IMR-90 (cell line): ENCODE results near the gene HES6. TPM values are rescaled to one million over a fixed set of nuclear protein-coding genes. Genes with fewer than 3 reads are reported as not detected.

Experiments used
- ATAC-seq: fragments of 200-7000 bp; cut with Tn5 transposase; 2 replicates; pipeline ENCODE4 v1.9.1; 2020; ENCODE audit warnings: low read depth, mild to moderate bottlenecking, moderate library complexity
- BruUV-seq: library from RNA; stranded (reverse); fragments of 400-500 nt; replicated peaks from 2 replicates; lab custom pipeline; 2021; lab: Mats Ljungman, UMichigan
- CTCF ChIA-PET: fragments of 300-600 bp; formaldehyde crosslinking; extraction: SDS; loops from one replicate; lab custom pipeline; 2021; ENCODE audit warnings: antibody characterized with exemption; lab: Yijun Ruan, JAX
- POLR2A ChIA-PET: fragments of 300-600 bp; sonication (Branson Sonifier 250); formaldehyde crosslinking; loops from one replicate; lab custom pipeline; 2022; ENCODE audit warnings: antibody characterized with exemption; ENCODE audit not compliant: unreplicated experiment; lab: Charles Lee
- DNase-seq: peaks from one replicate; pipeline ENCODE4 v3.0.0; 2013
- H2AFZ ChIP-seq: replicated peaks from 2 replicates; pipeline ENCODE3; 2013; ENCODE audit warnings: low read length, mild to moderate bottlenecking; ENCODE audit not compliant: poor library complexity
- H2AK5ac ChIP-seq: 2 replicates; pipeline ENCODE4 v1.6.1; 2013; ENCODE audit warnings: low read depth, low read length, inconsistent platforms
- H2AK9ac ChIP-seq: replicated peaks from 2 replicates; pipeline ENCODE3; 2013; ENCODE audit warnings: mild to moderate bottlenecking, low read depth, low read length, moderate library complexity; ENCODE audit not compliant: poor library complexity
- H2BK120ac ChIP-seq: 2 replicates; pipeline ENCODE4 v1.6.1; 2013; ENCODE audit warnings: low read depth, low read length, inconsistent platforms
- H2BK15ac ChIP-seq: 3 replicates; pipeline ENCODE4 v1.6.1; 2013; ENCODE audit warnings: low read depth, low read length, inconsistent platforms
- H2BK20ac ChIP-seq: 2 replicates; pipeline ENCODE4 v1.6.1; 2013; ENCODE audit warnings: low read depth, mild to moderate bottlenecking, inconsistent platforms, low read length, moderate library complexity
- H2BK5ac ChIP-seq: 2 replicates; pipeline ENCODE4 v1.6.1; 2013; ENCODE audit warnings: mild to moderate bottlenecking, low read depth, low read length, inconsistent platforms; ENCODE audit not compliant: poor library complexity, severe bottlenecking
- H3K14ac ChIP-seq: replicated peaks from 2 replicates; pipeline ENCODE4 v1.6.1; 2013; ENCODE audit warnings: low read depth, low read length, inconsistent platforms
- H3K18ac ChIP-seq: 2 replicates; pipeline ENCODE4 v1.6.1; 2013; ENCODE audit warnings: low read depth, low read length, control low read depth
- H3K23ac ChIP-seq: 2 replicates; pipeline ENCODE4 v1.6.1; 2013; ENCODE audit warnings: low read depth, low read length, inconsistent platforms
- H3K27ac ChIP-seq: 2 replicates; pipeline ENCODE4 v1.5.1; 2013; ENCODE audit warnings: mild to moderate bottlenecking, control low read depth, low read length; ENCODE audit not compliant: insufficient read depth
- H3K27me3 ChIP-seq: 2 replicates; pipeline ENCODE4 v1.6.1; 2013; ENCODE audit warnings: low read length; ENCODE audit not compliant: control insufficient read depth, insufficient read depth
- H3K36me3 ChIP-seq: 2 replicates; pipeline ENCODE4 v1.6.1; 2013; ENCODE audit warnings: low read length, mixed read lengths; ENCODE audit not compliant: control insufficient read depth, insufficient read depth
- H3K4ac ChIP-seq: 2 replicates; pipeline ENCODE4 v1.6.1; 2013; ENCODE audit warnings: low read depth, low read length, inconsistent platforms
- H3K4me1 ChIP-seq: 2 replicates; pipeline ENCODE4 v1.6.1; 2013; ENCODE audit warnings: low read length, mixed read lengths; ENCODE audit not compliant: control insufficient read depth, insufficient read depth
- H3K4me2 ChIP-seq: 2 replicates; pipeline ENCODE4 v1.6.1; 2013; ENCODE audit warnings: low read depth, mild to moderate bottlenecking, control low read depth, low read length, moderate library complexity
- H3K4me3 ChIP-seq: 2 replicates; pipeline ENCODE4 v1.5.1; 2013; ENCODE audit warnings: low read depth, mild to moderate bottlenecking, control low read depth, low read length, moderate library complexity; ENCODE audit not compliant: insufficient read depth
- H3K56ac ChIP-seq: 2 replicates; pipeline ENCODE4 v1.6.1; 2013; ENCODE audit warnings: low read length, inconsistent platforms; ENCODE audit not compliant: insufficient read depth; ENCODE audit errors: extremely low read depth
- H3K79me1 ChIP-seq, 2 experiments: 2 replicates each; pipeline ENCODE4 v1.6.1; 2013; ENCODE audit warnings: low read length in 2 of 2, inconsistent platforms in 1 of 2, low read depth in 1 of 2
- H3K9ac ChIP-seq: 2 replicates; pipeline ENCODE4 v1.6.1; 2013; ENCODE audit warnings: low read depth, low read length, control low read depth
- H3K9me1 ChIP-seq: 2 replicates; pipeline ENCODE4 v1.6.1; 2013; ENCODE audit warnings: low read length, inconsistent platforms; ENCODE audit not compliant: insufficient read depth
- H3K9me3 ChIP-seq: 2 replicates; pipeline ENCODE4 v1.6.1; 2013; ENCODE audit warnings: low read length; ENCODE audit not compliant: control insufficient read depth, insufficient read depth
- H4K20me1 ChIP-seq: 2 replicates; pipeline ENCODE4 v1.6.1; 2013; ENCODE audit warnings: low read length, inconsistent platforms; ENCODE audit not compliant: insufficient read depth
- H4K5ac ChIP-seq: 2 replicates; pipeline ENCODE4 v1.6.1; 2013; ENCODE audit warnings: mild to moderate bottlenecking, low read depth, low read length, control low read depth
- H4K8ac ChIP-seq, 2 experiments: 2 replicates each; pipeline ENCODE4 v1.6.1; 2013; ENCODE audit warnings: low read depth in 2 of 2, low read length in 2 of 2, control low read depth in 1 of 2, inconsistent platforms in 1 of 2
- H4K91ac ChIP-seq: 2 replicates; pipeline ENCODE4 v1.6.1; 2013; ENCODE audit warnings: low read depth, low read length, inconsistent platforms; ENCODE audit not compliant: insufficient read depth
- CHD1 ChIP-seq: IDR thresholded peaks from 2 replicates; pipeline ENCODE4 v1.6.1; 2012; ENCODE audit warnings: low read depth, low read length, improper control_type of control experiment
- MAZ ChIP-seq: IDR thresholded peaks from 2 replicates; pipeline ENCODE4 v1.6.1; 2012; ENCODE audit warnings: low read depth, mild to moderate bottlenecking, low read length, improper control_type of control experiment, moderate library complexity, borderline replicate concordance
- MXI1 ChIP-seq: IDR thresholded peaks from 2 replicates; pipeline ENCODE4 v1.6.1; 2012; ENCODE audit warnings: low read depth, mild to moderate bottlenecking, low read length, moderate library complexity, borderline replicate concordance
- NFE2L2 ChIP-seq: fragments of 150-350 bp; IDR thresholded peaks from 2 replicates; pipeline ENCODE4 v1.6.1; 2016; ENCODE audit warnings: low read depth, mild to moderate bottlenecking, low read length
- RAD21 ChIP-seq: IDR thresholded peaks from 2 replicates; pipeline ENCODE4 v1.6.1; 2012; ENCODE audit warnings: low read length, improper control_type of control experiment
- WGBS, 2 experiments: methylation state at CpG; one replicate each; pipeline versions ENCODE4 v1.1.5 to v1.1.7; 2013; ENCODE audit warnings: missing lambda C conversion rate in 2 of 2; ENCODE audit not compliant: insufficient read length in 1 of 2; ENCODE audit errors: extremely low coverage in 2 of 2; 5-methylcytosine and 5-hydroxymethylcytosine counted together
- dilution Hi-C: fragments of 300-500 bp; cut with HindIII; formaldehyde crosslinking; loops from one replicate; pipeline ENCODE4 v1.14.3; 2018; ENCODE audit warnings: low sequenced_read_pairs; ENCODE audit not compliant: unreplicated experiment
- in situ Hi-C: fragments of 300-500 bp; cut with MboI; formaldehyde crosslinking; loops from 3 replicates; pipeline ENCODE4 v1.14.3; 2019; ENCODE audit warnings: low sequenced_read_pairs, inconsistent platforms, mixed read lengths
- intact Hi-C: fragments of 100-400 bp; cut with micrococcal nuclease; formaldehyde crosslinking; loops from 2 replicates; pipeline ENCODE4 v1.10.0; 2022
- polyA plus RNA-seq, 3 experiments: library from polyadenylated mRNA; depleted of rRNA; stranded (reverse); fragments of >200 nt; gene quantifications; 2 replicates each; pipeline ENCODE4 v1.2.3, GENCODE V29; 2012; ENCODE audit warnings: low replicate concordance in 1 of 3
- total RNA-seq: library from RNA; depleted of rRNA; stranded (reverse); fragments of >200 nt; gene quantifications from 2 replicates; pipeline ENCODE4 v1.2.3, GENCODE V29; 2012

HES6 gene
- total and polyA plus RNA-seq, 2 of the 4 experiments (the other 2 are of a cell fraction): 1.3 to 3.3 TPM

DNA sequence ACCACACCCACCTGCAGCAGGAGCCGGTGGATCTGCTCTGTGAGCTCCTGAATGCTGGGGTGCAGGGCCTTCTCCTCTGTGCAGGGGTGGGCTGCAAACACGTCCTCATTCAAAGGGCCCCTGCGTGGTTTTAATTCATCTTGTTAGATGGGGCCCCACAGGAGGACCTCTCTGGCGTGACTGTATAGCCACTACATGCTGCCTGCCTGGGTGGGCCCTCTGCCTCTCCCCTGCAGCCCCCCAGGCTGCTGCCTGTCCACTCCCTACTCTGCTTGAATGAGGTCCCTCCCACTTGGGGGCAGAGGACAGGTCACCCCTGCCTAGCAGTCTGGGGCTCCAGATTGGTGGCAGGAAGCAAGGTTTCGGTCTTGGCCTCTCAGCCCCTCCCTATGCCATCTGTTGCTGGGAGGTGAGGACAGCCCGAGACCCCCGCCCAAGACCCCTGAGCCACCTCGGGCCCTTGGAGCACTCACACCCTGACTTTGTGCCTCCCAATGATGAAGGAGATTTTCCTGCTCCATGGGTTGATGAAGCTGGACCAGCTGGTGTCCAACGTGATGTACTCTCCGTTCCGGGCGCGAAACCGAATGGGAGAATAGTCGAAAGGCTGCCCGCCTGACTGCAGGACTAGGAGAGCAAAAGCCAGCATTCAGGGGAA lies 22.0 kb upstream of the HES6 start:
- DNase-seq (no peak), ATAC-seq (no peak)
- H3K23ac ChIP-seq: no peak overlapping the region
- H3K79me1 ChIP-seq: no peaks in the 10 kb centered on the region
- peak overlapping the region; percentile 32 for H2AK9ac ChIP-seq
- 0 out of 2 replicates have a peak, but pooled peaks cover 2% of the 10 kb centered on the region for H4K20me1 ChIP-seq
- in situ Hi-C loops: loop anchor here (5.0 kb wide), 1 partner anchor 405 kb away; the partner anchor contains the start of gene RAMP1
- no peak for TF ChIP-seq MAZ
- TF ChIP-seq NFE2L2: no peak
- TF ChIP-seq MXI1: no peak
- no peak for TF ChIP-seq CHD1
- TF ChIP-seq RAD21: no peak
- H3K4me1 ChIP-seq: peaks cover 5% of the 10 kb centered on the region; the same call in 1 of the 2 replicates
- ChIA-PET POLR2A (no interaction called here), CTCF (interaction anchor here (0.9 to 1.7 kb wide), 2 partner anchors 16 to 338 kb away, joined by 3 read pairs; no protein-coding TSS in a partner anchor)
- H3K9me1 ChIP-seq: no peaks in the 10 kb centered on the region
- H2BK5ac ChIP-seq: no peak overlapping the region
- no peaks in the 10 kb centered on the region for H3K27me3 ChIP-seq
- H3K4ac ChIP-seq: no peak overlapping the region
- no peak overlapping the region for H3K56ac ChIP-seq
- H2AFZ ChIP-seq: no peak overlapping the region
- peaks cover 7% of the 10 kb centered on the region for H3K36me3 ChIP-seq
- no peak overlapping the region for H3K4me2 ChIP-seq
- H4K5ac ChIP-seq: no peak overlapping the region
- intact Hi-C loops: loop anchor here (2.0 to 10.0 kb wide), 3 partner anchors 201 to 487 kb away; partner anchors contain the start of gene SCLY
- H3K9me3 ChIP-seq: no peaks in the 10 kb centered on the region
- 96% methylated on average over 11 of the region's 16 CpGs; no CpG with 5 or more reads in 1 of the 2 experiments for WGBS, 2 experiments
- dilution Hi-C loops: no loop called here
- no peak overlapping the region for H3K9ac ChIP-seq
- H3K18ac ChIP-seq: no peak overlapping the region
- H4K8ac ChIP-seq: no peak overlapping the region
- no peak overlapping the region for H2BK120ac ChIP-seq
- H3K14ac ChIP-seq: no peak overlapping the region
- H3K4me3 ChIP-seq: no peak overlapping the region
- no peak overlapping the region for H3K27ac ChIP-seq
- H4K91ac ChIP-seq: no peak overlapping the region
- no peak overlapping the region for H2AK5ac ChIP-seq
- H2BK15ac ChIP-seq: no peak overlapping the region
- H2BK20ac ChIP-seq: no peak overlapping the region
- BruUV-seq: no TSS peak
